NCI-H128 (cell line): ENCODE data around the gene SEC22B.
A peak's percentile ranks its signal among the peaks of the same experiment; 100 is the strongest.
"Not testable (repeated sequence)": the region's sequence is repeated elsewhere in the genome, so short reads cannot be mapped to it uniquely, and the experiment has no call there.

ENCODE experiments used
- DNase-seq: peaks from one replicate; lab custom pipeline; 2025; ENCODE audit not compliant: unreplicated experiment; lab: John Stamatoyannopoulos, UW

The SEC22B gene

DNA sequence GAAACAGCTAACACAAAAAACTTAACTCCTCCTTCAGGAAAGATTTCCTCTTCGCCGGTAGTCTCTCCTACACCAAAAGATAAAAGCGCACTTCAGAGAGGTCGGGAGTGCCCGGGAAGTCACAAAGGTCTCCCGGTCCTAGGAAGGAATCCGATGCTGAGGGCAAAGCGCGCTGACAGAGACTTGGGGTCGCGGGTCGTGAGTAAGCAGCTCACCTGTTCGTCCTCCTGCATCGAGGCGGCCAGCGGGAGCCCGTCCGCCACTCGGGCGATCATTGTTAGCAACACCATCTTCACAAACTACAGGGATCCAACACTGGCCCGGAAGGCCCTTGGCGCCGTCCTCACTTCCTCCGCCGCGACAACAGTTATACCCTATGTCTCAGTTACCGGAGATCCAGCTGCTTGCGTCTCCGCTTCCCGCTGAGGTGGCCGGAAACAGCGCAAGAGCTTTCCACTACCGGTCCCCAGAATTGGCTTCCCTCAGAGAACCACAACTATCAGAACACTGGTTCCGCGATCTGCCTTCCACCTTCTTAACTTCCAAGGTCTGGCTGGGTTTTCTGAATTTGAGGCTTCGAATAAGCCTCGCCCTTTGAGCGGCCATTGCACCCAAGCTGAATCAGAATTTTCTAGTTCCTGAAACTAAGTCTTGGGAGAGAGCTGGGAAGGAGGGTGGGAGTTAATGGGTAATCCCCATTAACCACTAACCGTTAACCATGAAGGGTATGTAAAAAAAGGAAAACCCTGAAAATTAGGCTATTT, at the start of gene SEC22B:
Gene SEC22B (minus strand): TSS at position 429 of the 764 bp plus-strand sequence. CDS start 139 bp downstream, at position 290.
- DNase-seq = peak; percentile 95

- not testable (repeated sequence) for DNase-seq
These were observed 41.6 kb upstream of the SEC22B start for GRCh38 chr1:120217933-120218332.

GRCh38 chr1:120217175-120217929, 41.0 kb upstream of the SEC22B start:
- DNase-seq = not testable (repeated sequence)

GRCh38 chr1:120213606-120214005, 37.3 kb upstream of the SEC22B start:
- not testable (repeated sequence) for DNase-seq

- DNase-seq = not testable (repeated sequence)
These were observed 34.4 kb upstream of the SEC22B start for GRCh38 chr1:120210754-120211153.

DNA sequence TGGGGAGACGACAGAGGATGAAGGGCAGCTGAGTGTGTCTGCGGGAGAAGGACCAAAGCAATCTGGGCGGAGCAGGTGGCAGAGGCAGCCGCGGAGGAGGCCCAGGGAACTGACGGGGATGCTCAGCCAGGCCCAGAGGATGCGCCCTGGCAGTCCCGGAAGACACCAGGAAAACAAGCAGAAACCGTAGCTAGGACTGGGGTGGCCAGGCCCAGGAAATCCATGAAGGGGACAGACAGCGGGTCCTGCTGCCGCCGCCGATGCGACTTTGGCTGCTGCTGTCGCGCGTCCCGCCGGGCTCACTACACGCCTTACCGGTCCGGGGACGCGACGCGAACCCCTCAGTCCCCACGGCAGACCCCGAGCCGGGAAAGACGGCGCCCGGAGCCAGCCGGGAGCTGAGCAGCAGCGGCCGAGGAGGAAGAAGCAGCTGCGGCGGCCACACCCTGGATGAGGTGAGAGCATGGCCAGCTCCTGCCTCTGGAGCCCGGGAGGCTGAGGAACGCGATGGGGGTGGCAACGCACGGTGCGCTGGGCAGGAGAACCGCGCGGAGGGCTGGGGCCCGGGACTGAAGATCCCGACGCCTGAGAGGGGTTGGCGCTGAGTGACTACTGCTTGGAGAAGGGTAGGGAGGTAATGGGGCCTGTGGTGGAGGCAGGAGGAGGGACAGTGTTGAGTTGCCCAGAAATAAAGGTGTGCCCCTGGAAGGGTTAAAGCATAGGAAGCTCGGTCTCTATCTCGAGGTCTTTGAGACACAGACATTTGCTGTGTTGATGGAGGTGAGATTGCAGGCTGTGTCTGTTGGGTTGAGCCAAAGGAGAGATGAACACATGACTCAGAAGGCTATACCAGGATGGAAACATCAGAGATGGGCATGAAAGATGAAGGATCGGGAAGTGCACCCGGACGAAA, 20.8 kb upstream of the SEC22B start:
- DNase-seq = not testable (repeated sequence)

DNA sequence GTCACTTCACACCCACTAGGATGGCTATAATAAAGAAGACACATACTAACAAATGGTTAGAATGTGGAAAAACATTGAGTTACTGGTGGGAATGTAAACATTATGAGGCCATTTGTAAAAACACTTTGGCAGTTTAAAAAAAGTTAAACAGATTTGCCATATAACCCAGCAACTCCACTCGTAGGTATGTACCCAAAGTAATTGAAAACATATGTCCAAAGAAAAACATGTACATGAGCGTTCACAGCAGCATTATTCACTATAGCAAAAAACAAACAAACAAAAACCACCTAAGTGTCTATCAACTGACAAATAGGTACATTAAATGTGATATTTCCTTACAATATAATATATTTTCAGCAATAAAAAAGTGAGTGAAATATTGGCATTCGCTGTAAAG, 12.3 kb upstream of the SEC22B start:
- DNase-seq = not testable (repeated sequence)

- not testable (repeated sequence) for DNase-seq
These were observed 5.9 kb upstream of the SEC22B start for GRCh38 chr1:120182176-120182707.

- peak; percentile 19 for DNase-seq
These were observed 3.7 kb upstream of the SEC22B start for GRCh38 chr1:120179811-120180690.

DNA sequence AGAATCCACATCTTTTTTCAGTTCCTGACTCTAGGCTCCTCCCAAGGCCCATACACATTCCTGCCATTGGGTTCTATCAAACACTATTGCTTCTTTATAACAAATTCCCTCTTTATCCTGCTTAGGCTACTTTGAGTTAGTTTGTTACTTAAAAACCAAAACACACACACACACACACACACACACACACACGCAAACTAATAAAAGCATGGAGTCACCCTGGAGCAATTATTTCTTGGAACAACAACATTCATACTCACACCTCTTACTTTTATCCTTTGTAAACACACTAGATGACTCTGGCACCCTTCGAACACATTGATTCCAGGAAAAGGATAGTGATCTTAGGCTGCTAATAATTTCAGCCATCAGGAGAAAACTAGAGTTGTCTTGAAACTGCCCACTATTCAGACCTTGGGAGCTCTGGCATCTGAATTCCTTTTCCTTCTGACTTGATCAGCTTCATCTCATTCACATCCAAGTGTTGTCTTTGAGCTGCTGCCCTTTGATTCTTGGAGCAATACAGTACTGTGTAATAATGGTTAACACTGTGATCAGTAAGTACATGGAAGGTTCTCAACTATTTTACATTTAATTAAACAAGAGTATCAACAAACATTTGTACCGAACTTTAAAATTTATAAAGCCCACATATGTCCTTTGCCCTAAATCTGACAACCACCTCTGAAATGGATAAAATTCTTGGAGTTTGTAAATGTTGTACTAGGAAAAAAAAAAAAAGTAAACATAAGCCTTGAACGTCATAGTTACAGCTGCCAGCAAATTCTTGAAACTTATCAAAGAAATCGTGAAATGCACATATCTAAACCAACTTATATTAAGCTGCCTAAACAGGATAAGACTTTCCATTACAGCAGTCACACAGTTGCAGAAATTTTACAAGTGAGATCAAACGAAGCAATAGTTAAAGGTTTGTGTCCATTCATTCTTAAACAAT, 2.8 kb upstream of the SEC22B start:
- DNase-seq = no peak

- not testable (repeated sequence) for DNase-seq
These were observed 1.7 kb upstream of the SEC22B start for GRCh38 chr1:120178058-120178457.

DNA sequence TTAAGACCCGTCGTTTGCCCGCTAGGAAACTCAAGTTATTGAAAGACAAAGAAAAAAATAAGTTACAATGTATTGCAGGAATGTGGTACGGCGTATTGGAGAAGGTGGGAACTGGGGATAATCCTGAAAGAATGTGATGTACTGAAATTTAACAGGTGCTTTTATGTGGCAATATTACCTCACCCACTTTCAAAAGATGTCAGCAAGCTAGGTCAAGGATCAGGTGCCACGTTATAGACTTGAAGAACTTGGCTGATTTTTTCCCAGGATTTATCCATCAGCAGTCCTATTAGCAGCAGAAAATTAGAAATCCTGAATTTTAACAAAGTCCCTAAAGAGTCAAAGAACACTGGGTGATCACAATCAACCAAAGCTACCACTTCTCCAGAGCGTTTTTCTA, 632 bp downstream of the SEC22B start:
- not testable (repeated sequence) for DNase-seq

DNA sequence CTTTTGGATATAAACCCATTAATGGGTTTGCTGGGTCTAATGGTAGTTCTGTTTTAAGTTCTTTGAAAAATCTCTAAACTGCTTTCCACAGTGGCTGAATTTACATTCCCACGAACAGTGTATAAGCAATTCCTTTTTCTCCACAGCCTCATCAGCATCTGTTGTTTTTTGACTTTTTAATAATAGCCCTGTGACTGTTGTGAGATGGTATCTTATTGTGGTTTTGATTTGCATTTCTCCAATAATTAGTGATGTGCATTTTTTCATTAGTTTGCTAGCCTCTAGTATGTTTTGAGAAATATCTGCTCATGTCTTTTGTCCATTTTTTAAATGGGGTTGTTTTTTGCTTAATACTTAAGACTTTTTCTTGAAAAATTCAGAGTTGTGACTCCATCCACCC, 11.6 kb downstream of the SEC22B start:
- not testable (repeated sequence) for DNase-seq

DNA sequence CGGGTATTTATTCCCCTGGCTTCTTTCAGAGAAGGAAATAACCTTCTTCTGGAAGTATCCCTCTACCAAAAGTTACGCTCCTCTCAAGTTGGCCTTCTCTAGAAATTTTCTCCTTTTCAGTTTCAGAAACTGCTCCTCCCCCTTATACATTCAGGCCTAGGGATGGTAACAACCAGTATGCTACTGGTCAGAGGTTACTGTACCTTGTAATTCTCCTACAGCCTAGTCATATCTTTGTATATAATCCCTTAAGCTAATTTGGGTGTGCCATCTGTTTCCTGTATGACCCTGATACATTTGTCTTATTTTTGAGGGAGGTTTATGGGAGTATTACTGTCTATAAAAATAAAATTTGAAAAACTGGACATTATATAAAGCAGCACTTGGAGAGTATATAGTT, 14.3 kb downstream of the SEC22B start:
- DNase-seq = not testable (repeated sequence)

- DNase-seq = not testable (repeated sequence)
These were observed 17.8 kb downstream of the SEC22B start for GRCh38 chr1:120158495-120158894.

GRCh38 chr1:120158086-120158485, 18.2 kb downstream of the SEC22B start:
- not testable (repeated sequence) for DNase-seq

GRCh38 chr1:120150138-120150822, 26.0 kb downstream of the SEC22B start:
- not testable (repeated sequence) for DNase-seq
